ENCODE results near the gene PHC2.

- TF ChIP-seq EP300 (IDR thresholded peaks at IDR 0.05; ENCODE audit: borderline replicate concordance) (no peak), NFIC (IDR thresholded peaks at IDR 0.05) (no peak), REST (IDR thresholded peaks at IDR 0.05; ENCODE audit: low read depth) (no peak), TAF1 (IDR thresholded peaks at IDR 0.05; ENCODE audit: low read depth) (no peak), YY1 (IDR thresholded peaks at IDR 0.05; ENCODE audit: low read depth) (no peak), TEAD4 (IDR thresholded peaks at IDR 0.05) (no peak), CREB1 (IDR thresholded peaks at IDR 0.05; ENCODE audit: low read depth) (no peak), FOXM1 (IDR thresholded peaks at IDR 0.05; ENCODE audit: borderline replicate concordance, low read depth) (no peak), RAD21 (IDR thresholded peaks at IDR 0.05; ENCODE audit: low read depth) (no peak)
Measured at GRCh38 chr1:33369081-33369480, 61.8 kb downstream of the PHC2 start.
